GM19372 (cell line): ENCODE measurements around the gene ACTN4.

Experiments
- ATAC-seq: cut with Tn5 transposase; IDR thresholded peaks from one replicate; pipeline ENCODE4 v1.9.1; 2021; ENCODE audit warnings: mild to moderate bottlenecking, low read depth, moderate library complexity; ENCODE audit not compliant: unreplicated experiment

Gene ACTN4

GRCh38 chr19:38635483-38636399, 11.7 kb upstream of the ACTN4 start:
- ATAC-seq = no peak

- no peak for ATAC-seq
These were observed 9.0 kb upstream of the ACTN4 start for GRCh38 chr19:38638461-38638860.

- no peak for ATAC-seq
These were observed 7.8 kb upstream of the ACTN4 start for GRCh38 chr19:38639679-38640078.

GRCh38 chr19:38640368-38640767, 7.1 kb upstream of the ACTN4 start:
- no peak for ATAC-seq

GRCh38 chr19:38642176-38642575, 5.3 kb upstream of the ACTN4 start:
- no peak for ATAC-seq

- no peak for ATAC-seq
These were observed 2.7 kb upstream of the ACTN4 start for GRCh38 chr19:38644719-38645118.

- ATAC-seq = no peak
These were observed 718 bp downstream of the ACTN4 start for GRCh38 chr19:38647966-38648768.

GRCh38 chr19:38648769-38649304, 1.4 kb downstream of the ACTN4 start:
- no peak for ATAC-seq

GRCh38 chr19:38649305-38650171, 2.1 kb downstream of the ACTN4 start:
- ATAC-seq = no peak

GRCh38 chr19:38650172-38650775, 2.8 kb downstream of the ACTN4 start:
- ATAC-seq = no peak

- no peak for ATAC-seq
These were observed 3.6 kb downstream of the ACTN4 start for GRCh38 chr19:38650911-38651584.

- ATAC-seq = no peak
These were observed 5.7 kb downstream of the ACTN4 start for GRCh38 chr19:38653028-38653571.

- no peak for ATAC-seq
These were observed 7.2 kb downstream of the ACTN4 start for GRCh38 chr19:38654628-38655055.

- no peak for ATAC-seq
These were observed 7.8 kb downstream of the ACTN4 start for GRCh38 chr19:38655148-38655824.

- ATAC-seq = no peak
These were observed 8.9 kb downstream of the ACTN4 start for GRCh38 chr19:38656171-38656981.

- no peak for ATAC-seq
These were observed 10.3 kb downstream of the ACTN4 start for GRCh38 chr19:38657633-38658222.
